K562 (cell line): ENCODE measurements around the gene AGAP1. TPM values are rescaled to one million over a fixed set of nuclear protein-coding genes. Genes with fewer than 3 reads are reported as not detected.

Source experiments
- ATAC-seq: fragments of 200-7000 bp; cut with Tn5 transposase; 3 replicates; pipeline ENCODE4 v1.9.1; 2020; ENCODE audit warnings: moderate library complexity
- BruUV-seq: library from RNA; stranded (reverse); fragments of 400-500 nt; replicated peaks from 2 replicates; lab custom pipeline; 2021; lab: Mats Ljungman, UMichigan
- CTCF ChIA-PET: fragments of 300-600 bp; formaldehyde crosslinking; extraction: SDS; loops from one replicate; lab custom pipeline; 2021; ENCODE audit warnings: low intra/inter-chr PET ratio; lab: Yijun Ruan, JAX
- POLR2A ChIA-PET: fragments of 300-600, 350-650 bp; sonication (Branson Sonifier 250); formaldehyde crosslinking; extraction: SDS; loops from one replicate; lab custom pipeline; 2021; ENCODE audit warnings: antibody characterized with exemption, inconsistent platforms; lab: Yijun Ruan, JAX
- DNase-seq, 4 experiments: peaks; one replicate each; pipeline versions ENCODE4 v3.0.0 to v3.0.0-alpha.2; 2011 to 2018; ENCODE audit warnings: low spot score in 3 of 4, mixed read lengths in 3 of 4; ENCODE audit errors: extremely low read depth in 1 of 4
- FAIRE-seq: peaks from 2 replicates; lab custom pipeline; 2011; peaks lifted over from hg19 to GRCh38; lab: Jason Lieb, UNC
- H2AFZ ChIP-seq: 2 replicates; pipeline ENCODE4 v1.6.0; 2011; ENCODE audit warnings: low read depth, low read length, control low read depth, inconsistent platforms
- H3K27ac ChIP-seq: fragments of 200-600 bp; 3 replicates; pipeline ENCODE4 v1.8.0; 2011; ENCODE audit warnings: low read depth, mild to moderate bottlenecking, control low read depth, inconsistent platforms, low read length, moderate library complexity, mixed read lengths; ENCODE audit errors: extremely low read depth
- H3K27me3 ChIP-seq, 2 experiments: fragments of 300-600 bp in 1 of 2; 2 replicates in 1 of 2; 3 replicates in 1 of 2; pipeline versions ENCODE4 v1.6.0 to v1.8.0; 2011; ENCODE audit warnings: inconsistent platforms in 2 of 2, low read length in 2 of 2, mild to moderate bottlenecking in 1 of 2, mixed read lengths in 1 of 2, moderate library complexity in 1 of 2; ENCODE audit not compliant: control insufficient read depth in 2 of 2, insufficient read depth in 2 of 2
- H3K36me3 ChIP-seq: fragments of 300-600 bp; 3 replicates; pipeline ENCODE4 v1.8.0; 2011; ENCODE audit warnings: mild to moderate bottlenecking, low read length, inconsistent platforms; ENCODE audit not compliant: control insufficient read depth, insufficient read depth
- H3K4me1 ChIP-seq, 2 experiments: fragments of 200-600 bp in 1 of 2; replicated peaks in 1 of 2; 2 replicates in 1 of 2; 3 replicates in 1 of 2; pipeline versions ENCODE4 v1.5.1 to v1.8.0; 2011; ENCODE audit warnings: inconsistent platforms in 2 of 2, low read length in 2 of 2, mild to moderate bottlenecking in 1 of 2, mixed read lengths in 1 of 2, moderate library complexity in 1 of 2; ENCODE audit not compliant: control insufficient read depth in 2 of 2, insufficient read depth in 2 of 2
- H3K4me2 ChIP-seq: 2 replicates; pipeline ENCODE4 v1.6.1; 2011; ENCODE audit warnings: low read length, control low read depth, inconsistent platforms, mixed read lengths; ENCODE audit not compliant: insufficient read depth
- H3K4me3 ChIP-seq: fragments of 200-600 bp; sonication (generic), shearing (Covaris generic); 2 replicates; pipeline ENCODE4 v1.5.1; 2016; ENCODE audit warnings: control low read depth, inconsistent platforms
- H3K79me2 ChIP-seq: fragments of 200-600 bp; 3 replicates; pipeline ENCODE4 v1.8.0; 2011; ENCODE audit warnings: low read length, inconsistent platforms; ENCODE audit not compliant: control insufficient read depth, insufficient read depth
- H3K9ac ChIP-seq, 2 experiments: 2 replicates each; pipeline versions ENCODE4 v1.6.0 to v1.6.1; 2011; ENCODE audit warnings: low read depth in 2 of 2, low read length in 2 of 2, control low read depth in 1 of 2, inconsistent platforms in 1 of 2, mild to moderate bottlenecking in 1 of 2, mixed read lengths in 1 of 2; ENCODE audit not compliant: insufficient read depth in 1 of 2
- H3K9me1 ChIP-seq: one replicate; pipeline ENCODE4 v1.6.0; 2011; ENCODE audit warnings: inconsistent platforms, mild to moderate bottlenecking, low read length, moderate library complexity; ENCODE audit not compliant: control insufficient read depth, insufficient read depth
- H3K9me3 ChIP-seq: replicated peaks from 2 replicates; pipeline ENCODE4 v1.5.1; 2011; ENCODE audit warnings: low read depth, low read length, inconsistent platforms; ENCODE audit not compliant: control insufficient read depth, insufficient read depth
- H4K20me1 ChIP-seq: replicated peaks from 2 replicates; pipeline ENCODE4 v1.6.1; 2011; ENCODE audit warnings: low read length, inconsistent platforms, mixed read lengths; ENCODE audit not compliant: control insufficient read depth, insufficient read depth
- ATF7 ChIP-seq: fragments of 450-650 bp; IDR thresholded peaks from 2 replicates; pipeline ENCODE4 v1.7.1; 2014; ENCODE audit warnings: mild to moderate bottlenecking, moderate library complexity
- NFATC3 ChIP-seq: fragments of 450-650 bp; IDR thresholded peaks from 2 replicates; pipeline ENCODE4 v1.6.1; 2017; ENCODE audit warnings: mild to moderate bottlenecking
- RFX1 ChIP-seq: fragments of 450-650 bp; IDR thresholded peaks from 2 replicates; pipeline ENCODE4 v1.6.1; 2016; ENCODE audit warnings: mild to moderate bottlenecking, moderate library complexity
- WGBS: fragments of 100-300 bp; shearing (Covaris generic); methylation state at CpG from one replicate; pipeline ENCODE4 v1.1.6; 2016; ENCODE audit warnings: low coverage, mixed read lengths; ENCODE audit not compliant: insufficient coverage; ENCODE audit errors: missing lambda C conversion rate; 5-methylcytosine and 5-hydroxymethylcytosine counted together
- in situ Hi-C: fragments of 300-500 bp; cut with MboI; formaldehyde crosslinking; loops from 4 replicates; pipeline ENCODE4 v1.15.0; 2018; ENCODE audit warnings: inconsistent platforms, mixed read lengths
- intact Hi-C: fragments of 100-400 bp; cut with micrococcal nuclease; formaldehyde crosslinking; loops from 2 replicates; pipeline ENCODE4 v1.14.2; 2022
- polyA plus RNA-seq, 8 experiments: library from polyadenylated mRNA; depleted of rRNA in 4 of 8; stranded (reverse) in 5 of 8; unstranded in 3 of 8; fragments of >200 nt; fragmentation: Nextera tagmentation in 2 of 8; fragmentation: Illumina TruSeq in 1 of 8; extraction: Ambion mirVana in 2 of 8; extraction: Trizol in 1 of 8; gene quantifications; 2 replicates each; pipeline versions ENCODE4 v1.2.1 to v1.2.3, GENCODE V29; 2011 to 2014; ENCODE audit warnings: inconsistent platforms in 1 of 8, missing spikeins in 1 of 8
- total RNA-seq, 7 experiments: library from RNA; depleted of rRNA in 6 of 7; stranded (reverse); fragments of >200 nt in 6 of 7; fragmentation: Illumina TruSeq in 2 of 7; extraction: Trizol in 2 of 7; gene quantifications; 2 replicates each; pipeline versions ENCODE4 v1.2.1 to v1.2.3, GENCODE V29; 2011 to 2021; ENCODE audit warnings: low replicate concordance in 1 of 7
- TF ChIP-seq, protein P1 (sequence below): fragments of 150-350 bp; conservative IDR thresholded peaks from 2 replicates; pipeline ENCODE4 v1.6.1; 2014; ENCODE audit warnings: low read length
- TF ChIP-seq, protein P2 (sequence below), 2 experiments: fragments of 450-650 bp; conservative IDR thresholded peaks; 2 replicates each; pipeline ENCODE4 v1.6.1; 2017; ENCODE audit warnings: mild to moderate bottlenecking in 2 of 2, moderate library complexity in 2 of 2

AGAP1 gene
- total and polyA plus RNA-seq, 9 of the 15 experiments (the other 6 are each of a cell fraction or from before 2014, with no cell fraction given) = 1.3 to 24.0 (median 10.6) TPM

DNA sequence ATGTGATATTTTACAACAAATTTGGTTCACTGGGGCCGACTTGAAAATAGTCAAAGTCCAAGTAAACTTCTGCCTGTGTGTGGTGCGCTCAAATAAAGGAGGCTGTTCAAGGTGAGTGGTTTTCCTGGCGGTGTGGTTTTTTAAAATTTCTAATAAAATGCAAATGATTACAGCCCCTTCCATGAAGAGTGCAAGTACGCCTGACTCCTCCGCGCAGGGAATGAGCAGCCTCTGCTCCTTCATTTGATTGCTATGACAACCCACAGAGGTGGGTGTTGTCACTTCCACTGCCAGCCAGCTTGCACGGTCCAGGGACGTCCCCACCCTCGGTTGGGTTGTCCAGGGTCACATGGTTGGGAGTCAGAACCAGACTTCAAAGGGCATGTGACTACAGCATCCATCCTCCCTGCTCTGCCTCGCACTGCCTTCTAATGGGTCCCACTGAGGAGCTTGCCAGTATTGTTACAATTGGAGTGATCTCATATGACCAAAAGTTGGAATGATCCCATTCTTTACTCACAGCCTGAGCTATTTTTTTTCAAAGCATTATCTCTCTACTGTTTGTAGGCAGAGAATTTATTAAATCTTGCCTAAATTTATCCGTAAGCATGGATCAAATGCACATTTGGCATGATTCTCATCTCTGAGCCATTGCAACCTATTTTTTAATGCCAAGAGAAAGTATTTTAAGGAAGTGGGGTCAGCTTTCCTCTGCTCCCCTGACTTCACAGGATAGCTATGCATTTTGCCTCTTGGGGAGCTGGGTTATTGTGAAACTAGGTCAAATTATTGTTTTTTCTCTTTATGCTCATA is 121.3 kb downstream of the AGAP1 start:
- no TSS peak for BruUV-seq
- peaks cover 9% of the 10 kb centered on the region; the same call in 1 of the 2 replicates for H4K20me1 ChIP-seq
- H3K4me3 ChIP-seq = no peak overlapping the region
- H3K9me1 ChIP-seq = no peaks in the 10 kb centered on the region
- H3K79me2 ChIP-seq = peaks cover 70% of the 10 kb centered on the region
- H3K27me3 ChIP-seq = no peaks in the 10 kb centered on the region
- in situ Hi-C loops (no loop called here), intact Hi-C loops (no loop called here)
- no peak for TF ChIP-seq ATF7
- TF ChIP-seq, protein P1, sequence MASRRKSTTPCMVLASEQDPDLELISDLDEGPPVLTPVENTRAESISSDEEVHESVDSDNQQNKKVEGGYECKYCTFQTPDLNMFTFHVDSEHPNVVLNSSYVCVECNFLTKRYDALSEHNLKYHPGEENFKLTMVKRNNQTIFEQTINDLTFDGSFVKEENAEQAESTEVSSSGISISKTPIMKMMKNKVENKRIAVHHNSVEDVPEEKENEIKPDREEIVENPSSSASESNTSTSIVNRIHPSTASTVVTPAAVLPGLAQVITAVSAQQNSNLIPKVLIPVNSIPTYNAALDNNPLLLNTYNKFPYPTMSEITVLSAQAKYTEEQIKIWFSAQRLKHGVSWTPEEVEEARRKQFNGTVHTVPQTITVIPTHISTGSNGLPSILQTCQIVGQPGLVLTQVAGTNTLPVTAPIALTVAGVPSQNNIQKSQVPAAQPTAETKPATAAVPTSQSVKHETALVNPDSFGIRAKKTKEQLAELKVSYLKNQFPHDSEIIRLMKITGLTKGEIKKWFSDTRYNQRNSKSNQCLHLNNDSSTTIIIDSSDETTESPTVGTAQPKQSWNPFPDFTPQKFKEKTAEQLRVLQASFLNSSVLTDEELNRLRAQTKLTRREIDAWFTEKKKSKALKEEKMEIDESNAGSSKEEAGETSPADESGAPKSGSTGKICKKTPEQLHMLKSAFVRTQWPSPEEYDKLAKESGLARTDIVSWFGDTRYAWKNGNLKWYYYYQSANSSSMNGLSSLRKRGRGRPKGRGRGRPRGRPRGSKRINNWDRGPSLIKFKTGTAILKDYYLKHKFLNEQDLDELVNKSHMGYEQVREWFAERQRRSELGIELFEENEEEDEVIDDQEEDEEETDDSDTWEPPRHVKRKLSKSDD = no peak
- TF ChIP-seq RFX1 = peak; percentile 25; the same call in 1 of the 2 replicates
- TF ChIP-seq, protein P2, sequence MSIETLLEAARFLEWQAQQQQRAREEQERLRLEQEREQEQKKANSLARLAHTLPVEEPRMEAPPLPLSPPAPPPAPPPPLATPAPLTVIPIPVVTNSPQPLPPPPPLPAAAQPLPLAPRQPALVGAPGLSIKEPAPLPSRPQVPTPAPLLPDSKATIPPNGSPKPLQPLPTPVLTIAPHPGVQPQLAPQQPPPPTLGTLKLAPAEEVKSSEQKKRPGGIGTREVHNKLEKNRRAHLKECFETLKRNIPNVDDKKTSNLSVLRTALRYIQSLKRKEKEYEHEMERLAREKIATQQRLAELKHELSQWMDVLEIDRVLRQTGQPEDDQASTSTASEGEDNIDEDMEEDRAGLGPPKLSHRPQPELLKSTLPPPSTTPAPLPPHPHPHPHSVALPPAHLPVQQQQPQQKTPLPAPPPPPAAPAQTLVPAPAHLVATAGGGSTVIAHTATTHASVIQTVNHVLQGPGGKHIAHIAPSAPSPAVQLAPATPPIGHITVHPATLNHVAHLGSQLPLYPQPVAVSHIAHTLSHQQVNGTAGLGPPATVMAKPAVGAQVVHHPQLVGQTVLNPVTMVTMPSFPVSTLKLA (conservative IDR thresholded peaks at IDR 0.05) = no peak
- no peak for TF ChIP-seq NFATC3
- peaks cover 0 to 3% of the 10 kb centered on the region in 2 experiments; a peak in 1 of 5 replicates for H3K4me1 ChIP-seq
- no peaks in the 10 kb centered on the region for H3K36me3 ChIP-seq
- ChIA-PET CTCF (no interaction called here), POLR2A (no interaction called here)
- H3K4me2 ChIP-seq = no peak overlapping the region
- FAIRE-seq (no peak), DNase-seq (no peak), ATAC-seq (no peak)
- H3K27ac ChIP-seq = no peak overlapping the region
- 68% methylated on average over 11 of the region's 11 CpGs for WGBS
- no peaks in the 10 kb centered on the region for H3K9me3 ChIP-seq
- H3K9ac ChIP-seq = no peak overlapping the region
- H2AFZ ChIP-seq = no peak overlapping the region
